Measurements from ENCODE around the gene AP3S2. TPM values are rescaled to one million over a fixed set of nuclear protein-coding genes. Genes with fewer than 3 reads are reported as not detected.

AP3S2 gene
- polyA plus RNA-seq, 3 donors = 39.2 to 60.0 (median 44.0) TPM

GRCh38 chr15:89809787-89810148, 84.0 kb downstream of the AP3S2 start:
- DNase-seq (ENCODE audit: extremely low read depth in 1 of 11, low read depth in 9 of 11, low spot score in 4 of 11) = no peak

- peak in 2 of 11 donors; percentile 32 to 35 for DNase-seq (ENCODE audit: extremely low read depth in 1 of 11, low read depth in 9 of 11, low spot score in 4 of 11)
Measured at GRCh38 chr15:89809093-89809786, 84.6 kb downstream of the AP3S2 start.

DNA sequence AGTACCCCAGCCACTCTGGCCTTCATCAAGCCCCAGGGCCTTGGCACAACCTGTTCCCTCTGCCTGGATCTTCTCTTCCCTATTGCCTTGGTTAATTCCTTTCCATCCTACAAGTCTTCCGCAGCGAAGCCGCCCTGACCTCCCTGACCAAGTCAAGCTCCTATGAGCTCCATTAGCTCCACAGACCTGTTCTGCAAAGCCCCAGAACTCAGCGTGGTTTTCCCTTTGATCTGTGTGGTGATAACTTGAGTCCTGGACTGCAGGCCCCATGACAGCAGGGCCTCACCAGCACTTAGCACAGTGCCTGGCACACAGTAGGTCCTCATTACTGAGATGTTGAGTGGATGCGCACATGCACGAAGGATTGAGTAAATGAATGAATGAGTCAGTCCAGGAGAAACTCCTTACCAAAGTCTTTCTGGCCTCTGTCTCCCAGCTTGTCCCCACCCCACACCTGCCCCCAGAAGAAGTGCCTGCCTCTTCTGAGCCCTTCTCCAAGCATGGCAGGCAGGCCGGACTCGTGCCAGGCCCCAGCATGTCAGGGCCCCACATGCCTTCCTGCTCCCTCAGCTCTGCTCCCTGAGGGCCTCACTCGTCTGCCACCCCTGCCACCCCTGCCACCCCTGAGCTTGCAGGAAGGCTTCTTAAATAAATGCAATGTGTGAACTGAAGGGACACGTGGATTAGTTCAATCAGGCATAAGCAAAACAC, 85.5 kb downstream of the AP3S2 start:
- no peak for DNase-seq (ENCODE audit: extremely low read depth in 1 of 11, low read depth in 9 of 11, low spot score in 4 of 11)

DNA sequence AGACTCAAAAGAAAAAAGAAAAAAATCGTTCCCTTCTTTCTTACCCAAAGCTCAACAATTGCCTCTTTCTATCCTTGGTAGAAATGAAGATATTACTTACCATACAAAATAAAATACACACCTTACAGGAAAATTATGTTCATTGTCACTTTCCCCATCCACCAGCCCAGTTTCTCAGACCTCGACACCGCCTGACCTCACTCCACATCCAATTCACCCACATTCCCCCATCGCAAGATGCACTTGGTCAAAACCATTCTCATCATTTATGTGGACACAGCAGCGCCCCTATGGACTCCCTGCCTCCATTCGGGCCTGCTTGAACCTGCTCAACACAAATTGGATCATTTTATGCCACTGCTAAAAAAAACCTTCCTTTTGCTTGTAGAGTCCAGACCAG, 86.1 kb downstream of the AP3S2 start:
- no peak for DNase-seq (ENCODE audit: extremely low read depth in 1 of 11, low read depth in 9 of 11, low spot score in 4 of 11)

GRCh38 chr15:89806559-89807550, 86.9 kb downstream of the AP3S2 start:
- DNase-seq (ENCODE audit: extremely low read depth in 1 of 11, low read depth in 9 of 11, low spot score in 4 of 11) = peak in 1 of 11 donors; percentile 60

GRCh38 chr15:89806210-89806558, 87.6 kb downstream of the AP3S2 start:
- DNase-seq (ENCODE audit: extremely low read depth in 1 of 11, low read depth in 9 of 11, low spot score in 4 of 11) = no peak

- DNase-seq (ENCODE audit: extremely low read depth in 1 of 11, low read depth in 9 of 11, low spot score in 4 of 11) = no peak
Measured at GRCh38 chr15:89805241-89806209, 88.3 kb downstream of the AP3S2 start.

DNA sequence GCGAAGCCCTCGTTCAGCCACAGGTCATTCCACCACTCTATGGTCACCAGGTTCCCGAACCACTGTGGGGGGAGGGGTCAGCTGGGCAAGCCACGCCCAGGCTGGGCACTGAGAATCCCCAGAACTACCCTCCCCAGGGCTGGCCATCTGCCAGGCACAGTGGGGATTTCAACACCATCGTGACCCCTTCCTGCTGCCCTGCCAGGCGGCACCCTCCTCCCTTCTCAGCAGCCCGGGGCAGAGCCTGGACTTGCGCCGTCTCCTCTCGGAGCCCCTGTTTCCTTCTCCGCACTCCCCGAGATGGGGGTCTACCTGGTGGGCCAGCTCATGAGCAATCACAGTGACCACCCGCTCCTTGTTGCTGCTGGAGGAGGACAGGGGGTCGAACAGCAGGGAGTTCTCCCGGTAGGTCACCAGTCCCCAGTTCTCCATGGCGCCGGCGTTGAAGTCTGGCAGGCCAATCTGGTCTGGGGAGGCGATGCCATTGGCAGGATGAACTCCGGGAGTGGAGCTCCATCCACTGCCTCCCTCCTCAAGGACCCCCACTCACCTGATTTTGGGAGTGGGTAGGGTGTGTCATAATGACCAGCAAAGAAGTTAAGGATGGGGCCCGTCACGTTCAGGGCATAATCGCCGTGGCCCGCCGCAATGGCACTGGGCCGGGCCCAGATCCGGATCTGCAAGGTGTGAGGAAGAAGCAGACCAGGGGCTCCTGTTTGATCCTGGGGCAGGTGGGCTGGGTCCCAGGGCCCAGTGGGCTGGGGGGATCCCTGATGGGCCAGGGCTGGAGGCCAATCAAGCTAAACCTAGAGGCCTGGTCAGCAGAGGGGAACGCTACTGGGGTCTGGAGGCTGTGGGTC, 89.6 kb downstream of the AP3S2 start:
- no peak for DNase-seq (ENCODE audit: extremely low read depth in 1 of 11, low read depth in 9 of 11, low spot score in 4 of 11)

DNA sequence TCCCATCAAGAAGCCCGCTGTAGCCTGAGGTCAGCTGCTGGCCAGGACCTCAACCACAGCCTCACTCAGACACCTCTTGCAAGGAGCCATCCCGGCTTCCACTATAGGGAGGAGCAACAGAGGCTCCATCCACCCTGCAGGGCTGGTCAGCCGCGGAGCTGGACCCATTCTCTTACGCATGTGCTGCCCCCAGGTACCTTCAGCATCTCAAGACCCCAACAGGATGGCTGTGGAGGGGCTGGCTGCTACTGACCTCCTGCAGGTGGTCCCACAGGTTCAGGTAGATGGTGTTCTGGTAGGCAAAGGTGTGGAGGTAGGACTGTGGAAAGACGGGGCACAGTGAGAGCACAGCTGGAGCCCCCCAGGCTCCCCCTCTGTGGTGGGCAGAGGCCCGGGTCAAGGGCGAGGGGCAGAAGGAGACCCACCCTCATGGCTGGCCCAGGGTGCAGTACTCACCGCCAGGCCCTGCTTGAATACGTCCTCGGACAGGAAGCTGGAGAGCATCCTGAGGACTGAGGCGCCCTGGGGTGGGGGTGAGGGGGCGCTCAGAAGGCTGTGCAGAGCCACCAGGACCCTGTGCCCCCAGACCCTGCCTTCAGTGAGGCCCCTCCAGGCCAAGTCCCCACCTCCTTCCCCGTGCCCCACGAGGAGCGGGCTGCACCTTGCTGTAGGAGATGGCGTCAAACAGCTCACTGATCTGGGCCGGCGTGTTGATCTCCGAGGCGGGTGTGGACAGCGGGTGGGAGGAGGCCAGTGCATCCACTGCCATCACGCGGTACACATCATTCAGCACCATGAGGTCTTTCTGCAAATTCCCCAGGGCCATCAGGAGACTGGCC, 90.6 kb downstream of the AP3S2 start:
- no peak for DNase-seq (ENCODE audit: extremely low read depth in 1 of 11, low read depth in 9 of 11, low spot score in 4 of 11)

DNA sequence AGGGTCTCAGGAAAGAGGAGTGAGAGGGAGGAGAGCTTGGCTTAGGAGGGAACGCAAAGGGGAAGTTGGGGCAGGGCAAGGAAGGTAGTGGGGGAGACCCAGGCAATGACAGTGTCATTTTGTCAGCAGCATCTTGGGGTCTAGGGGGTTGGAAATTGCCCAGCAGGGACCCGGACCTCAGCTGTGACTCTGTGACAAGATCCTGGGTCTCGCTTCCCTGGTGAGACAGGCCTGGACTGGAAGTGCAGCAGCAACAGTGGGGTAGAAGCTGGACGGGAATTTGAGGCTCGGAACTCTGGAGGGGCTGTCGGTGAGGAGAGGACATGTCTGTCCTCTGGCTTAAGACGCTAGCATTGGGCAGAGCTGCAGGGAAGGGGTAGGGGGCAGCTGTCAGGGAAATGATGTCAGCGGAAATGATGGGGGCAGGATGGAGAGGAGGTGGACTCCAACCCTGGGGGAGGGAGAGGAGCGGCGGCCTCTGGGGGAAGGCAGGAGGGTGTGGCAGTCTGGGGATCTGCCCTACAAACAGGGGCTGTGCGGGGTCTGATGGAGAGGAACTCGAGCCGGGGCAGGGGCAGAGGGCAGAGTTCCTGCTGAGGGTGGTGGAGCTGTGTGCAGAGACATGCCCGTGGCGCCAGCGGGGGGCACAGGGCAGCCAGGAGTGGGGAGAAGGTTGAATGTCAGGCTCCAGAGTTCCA, 91.4 kb downstream of the AP3S2 start:
- no peak for DNase-seq (ENCODE audit: extremely low read depth in 1 of 11, low read depth in 9 of 11, low spot score in 4 of 11)

DNA sequence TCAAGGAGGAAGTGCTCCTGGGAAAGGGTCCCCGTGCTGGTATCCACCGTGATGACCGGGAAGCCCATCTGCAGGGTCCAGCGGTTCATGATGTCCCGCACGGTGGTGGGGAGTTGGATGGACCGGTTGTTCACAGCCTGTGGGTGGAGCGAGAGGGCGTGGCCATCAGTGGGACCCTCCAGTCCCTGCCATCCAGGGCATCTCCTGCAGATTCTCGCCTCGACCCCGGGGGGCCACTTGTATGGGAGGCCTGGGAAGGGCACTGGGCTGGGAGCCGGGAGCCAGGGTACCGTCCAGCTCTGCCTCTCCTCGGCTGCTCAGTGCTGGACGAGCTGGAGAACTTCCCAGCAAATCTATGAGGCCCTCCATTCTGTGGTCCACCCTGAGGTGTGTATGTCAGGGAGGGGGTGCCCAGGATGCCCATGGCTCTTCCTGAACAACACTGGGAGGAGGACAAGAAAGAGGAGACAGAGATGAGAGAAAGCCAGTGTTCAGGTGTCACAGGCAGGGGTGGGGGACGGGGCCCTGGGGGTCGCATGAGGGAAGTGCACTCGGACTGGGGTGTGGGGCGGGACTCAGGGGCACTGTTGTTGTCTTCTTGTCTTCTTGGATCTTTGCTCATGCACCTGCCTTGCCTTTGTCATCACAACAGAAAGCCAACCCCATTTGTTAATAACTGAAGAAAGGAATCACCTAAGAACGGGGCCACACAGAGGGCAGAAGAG, 92.2 kb downstream of the AP3S2 start:
- no peak for DNase-seq (ENCODE audit: extremely low read depth in 1 of 11, low read depth in 9 of 11, low spot score in 4 of 11)

GRCh38 chr15:89799918-89800498, 93.8 kb downstream of the AP3S2 start:
- DNase-seq (ENCODE audit: extremely low read depth in 1 of 11, low read depth in 9 of 11, low spot score in 4 of 11) = no peak

DNA sequence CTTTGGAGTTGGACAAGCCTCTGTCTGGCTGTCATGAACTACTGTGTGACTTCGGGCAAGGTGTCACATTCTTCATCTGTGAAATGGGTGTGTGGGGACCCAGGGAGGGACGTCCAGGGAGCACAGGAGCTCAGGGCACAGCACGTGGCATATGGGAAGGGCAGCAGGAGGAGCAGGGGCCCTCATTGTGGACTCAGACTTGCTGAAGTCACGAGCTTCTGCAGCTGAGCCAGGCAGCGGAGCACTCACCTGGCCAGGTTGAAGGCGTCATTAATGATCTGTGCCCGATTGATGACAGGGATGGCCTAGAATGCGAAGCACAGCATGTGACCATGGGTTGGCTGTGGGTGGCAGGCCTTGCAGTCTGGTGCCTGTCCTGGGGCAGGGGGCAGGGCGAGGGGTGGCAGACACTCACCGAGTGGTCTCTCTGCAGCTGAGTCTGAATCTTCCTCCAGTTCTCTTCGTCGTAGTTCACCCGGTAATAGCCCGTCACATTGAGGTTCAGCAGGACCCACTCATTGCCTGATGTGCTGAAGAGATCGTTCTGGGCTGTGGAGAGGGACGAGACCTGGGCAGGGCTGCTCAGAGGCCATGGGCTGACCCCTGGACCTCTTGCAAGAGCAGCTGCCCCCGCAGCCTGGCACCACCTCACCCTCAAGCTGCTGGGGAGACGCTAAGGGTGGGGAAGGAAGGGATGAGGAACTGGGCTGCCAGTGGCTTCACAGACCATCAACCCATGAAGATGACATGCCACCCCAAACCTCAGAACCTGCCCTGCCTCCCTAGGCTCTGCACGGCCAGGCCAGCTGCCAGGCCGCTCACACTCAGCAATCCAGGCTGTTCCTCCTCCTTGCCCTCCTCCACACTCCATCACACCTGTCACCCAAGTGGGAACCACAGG, 94.5 kb downstream of the AP3S2 start:
- DNase-seq (ENCODE audit: extremely low read depth in 1 of 11, low read depth in 9 of 11, low spot score in 4 of 11) = no peak

DNA sequence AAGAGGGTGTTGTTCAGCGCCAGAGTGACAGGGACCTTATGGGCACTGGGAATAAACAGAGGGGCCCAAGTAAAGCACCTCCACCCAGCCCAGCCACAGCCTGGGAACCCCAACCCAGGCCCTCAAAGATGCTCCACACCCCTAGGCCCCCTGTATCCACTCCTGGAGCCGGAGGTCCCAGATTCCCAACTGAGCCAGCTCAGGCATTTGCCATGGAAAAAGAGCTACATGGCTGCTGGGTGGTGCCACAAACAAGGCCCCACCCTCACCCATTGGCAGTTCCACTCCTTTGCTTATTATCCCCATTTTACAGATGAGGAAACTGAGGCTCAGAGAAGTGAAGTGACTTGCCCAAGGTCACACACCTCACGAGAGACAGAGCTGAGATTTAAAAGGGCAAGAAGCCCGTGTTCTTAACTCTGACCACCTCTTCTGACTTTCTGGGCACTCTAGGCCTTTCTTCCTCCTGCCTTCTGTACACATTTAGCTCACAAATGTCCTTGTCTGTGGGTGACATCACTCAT, 96.1 kb downstream of the AP3S2 start:
- no peak for DNase-seq (ENCODE audit: extremely low read depth in 1 of 11, low read depth in 9 of 11, low spot score in 4 of 11)

All from renal cortex interstitium (tissue), 11 donors.